ENCODE results near the gene VOPP1.

VOPP1 gene

GRCh38 chr7:55438757-55439525 lies 133.4 kb downstream of the VOPP1 start:
- H3K4me2 ChIP-seq (ENCODE audit: low read depth, low read length): no peak overlapping the region
- H3K9me2 ChIP-seq (replicated peaks; ENCODE audit: insufficient read depth, low read length): no peaks in the 10 kb centered on the region
- H4K20me1 ChIP-seq (ENCODE audit: insufficient read depth, low read length): no peaks in the 10 kb centered on the region
- H3K79me2 ChIP-seq (ENCODE audit: low read length): no peaks in the 10 kb centered on the region
- no peaks in the 10 kb centered on the region for H3K36me3 ChIP-seq (replicated peaks; ENCODE audit: insufficient read depth, low read length)
- H3K9ac ChIP-seq (ENCODE audit: low read length): no peak overlapping the region
- 0 out of 2 replicates have a peak, but pooled peaks cover 4% of the 10 kb centered on the region for H3F3A ChIP-seq (ENCODE audit: insufficient read depth, low read length)
- no peak overlapping the region for H2AFZ ChIP-seq (ENCODE audit: low read length)
- no peak for DNase-seq
- H3K9me3 ChIP-seq (replicated peaks; ENCODE audit: insufficient read depth, low read length): no peaks in the 10 kb centered on the region
- no peak overlapping the region for H3K4me3 ChIP-seq (ENCODE audit: low read length)
- TF ChIP-seq CTCF (IDR thresholded peaks at IDR 0.05; ENCODE audit: low read length): no peak
- TF ChIP-seq EZH2 (optimal IDR thresholded peaks at IDR 0.05; ENCODE audit: low read depth, low read length): no peak
- no peak for TF ChIP-seq EZH2phosphoT487 (IDR thresholded peaks at IDR 0.05; ENCODE audit: low read length)
- no peaks in the 10 kb centered on the region for H3K4me1 ChIP-seq (ENCODE audit: low read length)
- H3K27me3 ChIP-seq (replicated peaks; ENCODE audit: insufficient read depth, low read length): no peaks in the 10 kb centered on the region
- H3K27ac ChIP-seq (ENCODE audit: low read length): no peak overlapping the region

GRCh38 chr7:55438085-55438756 lies 134.1 kb downstream of the VOPP1 start:
- H3K27me3 ChIP-seq (replicated peaks; ENCODE audit: insufficient read depth, low read length): no peaks in the 10 kb centered on the region
- no peak overlapping the region for H3K9ac ChIP-seq (ENCODE audit: low read length)
- DNase-seq: no peak
- H3K9me3 ChIP-seq (replicated peaks; ENCODE audit: insufficient read depth, low read length): no peaks in the 10 kb centered on the region
- H2AFZ ChIP-seq (ENCODE audit: low read length): no peak overlapping the region
- no peak overlapping the region for H3K4me2 ChIP-seq (ENCODE audit: low read depth, low read length)
- no peaks in the 10 kb centered on the region for H3K36me3 ChIP-seq (replicated peaks; ENCODE audit: insufficient read depth, low read length)
- H3K27ac ChIP-seq (ENCODE audit: low read length): no peak overlapping the region
- H3K4me3 ChIP-seq (ENCODE audit: low read length): no peak overlapping the region
- no peaks in the 10 kb centered on the region for H4K20me1 ChIP-seq (ENCODE audit: insufficient read depth, low read length)
- no peaks in the 10 kb centered on the region for H3K9me2 ChIP-seq (replicated peaks; ENCODE audit: insufficient read depth, low read length)
- H3F3A ChIP-seq (ENCODE audit: insufficient read depth, low read length): 0 out of 2 replicates have a peak, but pooled peaks cover 4% of the 10 kb centered on the region
- TF ChIP-seq EZH2 (optimal IDR thresholded peaks at IDR 0.05; ENCODE audit: low read depth, low read length): no peak
- TF ChIP-seq CTCF (IDR thresholded peaks at IDR 0.05; ENCODE audit: low read length): no peak
- no peak for TF ChIP-seq EZH2phosphoT487 (IDR thresholded peaks at IDR 0.05; ENCODE audit: low read length)
- no peaks in the 10 kb centered on the region for H3K4me1 ChIP-seq (ENCODE audit: low read length)
- no peaks in the 10 kb centered on the region for H3K79me2 ChIP-seq (ENCODE audit: low read length)

- DNase-seq: no peak
Measured at GRCh38 chr7:55437375-55437774, 134.9 kb downstream of the VOPP1 start.

More at GRCh38 chr7:55437375-55437774, 134.9 kb downstream of the VOPP1 start:
- H2AFZ ChIP-seq (ENCODE audit: low read length): no peak overlapping the region
- H3K79me2 ChIP-seq (ENCODE audit: low read length): no peaks in the 10 kb centered on the region
- no peaks in the 10 kb centered on the region for H3K36me3 ChIP-seq (replicated peaks; ENCODE audit: insufficient read depth, low read length)
- no peaks in the 10 kb centered on the region for H3K9me2 ChIP-seq (replicated peaks; ENCODE audit: insufficient read depth, low read length)
- no peaks in the 10 kb centered on the region for H3K9me3 ChIP-seq (replicated peaks; ENCODE audit: insufficient read depth, low read length)
- H3K27me3 ChIP-seq (replicated peaks; ENCODE audit: insufficient read depth, low read length): no peaks in the 10 kb centered on the region
- H3K4me1 ChIP-seq (ENCODE audit: low read length): no peaks in the 10 kb centered on the region
- no peak overlapping the region for H3K9ac ChIP-seq (ENCODE audit: low read length)
- 0 out of 2 replicates have a peak, but pooled peaks cover 4% of the 10 kb centered on the region for H3F3A ChIP-seq (ENCODE audit: insufficient read depth, low read length)
- H3K4me3 ChIP-seq (ENCODE audit: low read length): no peak overlapping the region
- no peak overlapping the region for H3K4me2 ChIP-seq (ENCODE audit: low read depth, low read length)
- H3K27ac ChIP-seq (ENCODE audit: low read length): no peak overlapping the region
- TF ChIP-seq CTCF (IDR thresholded peaks at IDR 0.05; ENCODE audit: low read length): no peak
- no peak for TF ChIP-seq EZH2phosphoT487 (IDR thresholded peaks at IDR 0.05; ENCODE audit: low read length)
- no peak for TF ChIP-seq EZH2 (optimal IDR thresholded peaks at IDR 0.05; ENCODE audit: low read depth, low read length)
- H4K20me1 ChIP-seq (ENCODE audit: insufficient read depth, low read length): no peaks in the 10 kb centered on the region
